HAP-1 (cell line): ENCODE data around the gene CFAP107.
A peak's percentile ranks its signal among the peaks of the same experiment; 100 is the strongest.

Source experiments
- DNase-seq, 2 experiments: peaks; one replicate each; pipeline ENCODE4 v3.0.0-alpha.2; 2016 to 2020; ENCODE audit warnings: low spot score in 2 of 2
- H3K27me3 ChIP-seq: fragments of 250-450 bp; sonication (Bioruptor Pico); 2 replicates; pipeline ENCODE4 v1.5.1; 2020; ENCODE audit warnings: low read depth, mild to moderate bottlenecking, moderate library complexity
- H3K36me3 ChIP-seq: fragments of 250-450 bp; sonication (Bioruptor Pico); replicated peaks from 2 replicates; pipeline ENCODE4 v1.5.1; 2020; ENCODE audit warnings: mild to moderate bottlenecking
- H3K4me1 ChIP-seq: fragments of 250-450 bp; sonication (Bioruptor Pico); 2 replicates; pipeline ENCODE4 v1.5.1; 2020; ENCODE audit warnings: mild to moderate bottlenecking
- H3K4me3 ChIP-seq: fragments of 250-450 bp; sonication (Bioruptor Pico); 2 replicates; pipeline ENCODE4 v1.5.1; 2020; ENCODE audit warnings: mild to moderate bottlenecking, moderate library complexity
- H3K9me3 ChIP-seq: fragments of 250-450 bp; sonication (Bioruptor Pico); 2 replicates; pipeline ENCODE4 v1.5.1; 2020; ENCODE audit warnings: mild to moderate bottlenecking, moderate library complexity
- in situ Hi-C: fragments of 300-500 bp; cut with MboI; formaldehyde crosslinking; loops from 3 replicates; pipeline ENCODE4 v1.14.3; 2020; ENCODE audit warnings: low sequenced_read_pairs, inconsistent platforms, mixed read lengths

The CFAP107 gene

DNA sequence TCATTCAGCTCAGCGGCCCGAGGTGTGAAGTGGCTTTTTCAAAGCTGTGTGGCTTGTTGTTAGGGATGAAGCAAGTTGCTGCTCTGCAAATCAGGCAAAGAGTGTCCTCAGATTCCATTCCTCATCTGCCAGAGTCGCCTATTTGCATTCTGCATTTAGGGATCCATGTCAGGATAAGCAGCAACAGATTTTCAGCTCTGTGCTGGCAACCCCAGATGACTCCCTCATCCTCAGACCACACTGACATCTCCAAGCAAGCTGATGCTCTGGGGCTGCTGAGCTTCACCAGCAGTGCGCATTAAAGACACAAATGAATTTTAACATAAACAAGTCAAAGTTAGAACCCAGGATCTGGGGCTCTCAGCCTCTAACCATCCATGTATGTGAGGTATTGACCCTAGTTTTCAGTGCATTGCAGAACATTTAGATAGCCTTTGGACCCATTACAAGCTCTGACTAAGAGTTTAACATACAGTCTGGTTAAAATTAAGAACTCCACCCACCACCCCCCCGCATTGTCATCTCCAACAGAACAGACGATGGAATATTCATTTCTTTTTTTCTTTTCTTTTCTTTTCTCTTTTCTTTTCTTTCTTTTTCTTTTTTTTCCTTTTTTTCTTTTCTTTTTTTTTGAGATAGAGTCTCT is 10.9 kb downstream of the CFAP107 start:
- Histone ChIP-seq H3K4me3 (no peak overlapping the region), H3K27me3 (peaks cover 6% of the 10 kb centered on the region), H3K4me1 (no peaks in the 10 kb centered on the region), H3K9me3 (no peaks in the 10 kb centered on the region), H3K36me3 (no peaks in the 10 kb centered on the region)
- no peak for DNase-seq
- in situ Hi-C loops: no loop called here

DNA sequence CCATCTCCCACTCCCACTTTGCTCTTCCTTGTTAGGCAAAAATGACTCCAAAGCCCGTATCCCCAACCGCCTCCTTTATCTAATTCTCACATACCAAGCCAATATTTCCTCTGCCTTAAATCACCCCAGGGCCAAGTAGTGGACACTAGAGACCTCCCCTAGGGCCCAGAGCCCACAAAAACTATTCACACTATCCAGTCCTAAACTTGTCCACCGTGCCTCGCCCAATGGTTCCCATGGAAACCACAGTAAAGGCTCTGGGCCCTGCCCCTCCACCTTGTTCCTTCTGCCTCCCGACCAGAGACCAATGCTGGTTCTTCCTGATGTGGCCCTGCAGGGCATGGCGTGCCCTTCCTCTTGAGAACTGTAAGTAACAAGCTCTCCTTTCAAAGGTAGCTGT is 11.8 kb downstream of the CFAP107 start:
- no peak overlapping the region for H3K4me3 ChIP-seq
- in situ Hi-C loops: no loop called here
- no peak for DNase-seq
- H3K27me3 ChIP-seq: peaks cover 6% of the 10 kb centered on the region
- no peaks in the 10 kb centered on the region for H3K4me1 ChIP-seq
- no peaks in the 10 kb centered on the region for H3K9me3 ChIP-seq
- no peaks in the 10 kb centered on the region for H3K36me3 ChIP-seq

DNA sequence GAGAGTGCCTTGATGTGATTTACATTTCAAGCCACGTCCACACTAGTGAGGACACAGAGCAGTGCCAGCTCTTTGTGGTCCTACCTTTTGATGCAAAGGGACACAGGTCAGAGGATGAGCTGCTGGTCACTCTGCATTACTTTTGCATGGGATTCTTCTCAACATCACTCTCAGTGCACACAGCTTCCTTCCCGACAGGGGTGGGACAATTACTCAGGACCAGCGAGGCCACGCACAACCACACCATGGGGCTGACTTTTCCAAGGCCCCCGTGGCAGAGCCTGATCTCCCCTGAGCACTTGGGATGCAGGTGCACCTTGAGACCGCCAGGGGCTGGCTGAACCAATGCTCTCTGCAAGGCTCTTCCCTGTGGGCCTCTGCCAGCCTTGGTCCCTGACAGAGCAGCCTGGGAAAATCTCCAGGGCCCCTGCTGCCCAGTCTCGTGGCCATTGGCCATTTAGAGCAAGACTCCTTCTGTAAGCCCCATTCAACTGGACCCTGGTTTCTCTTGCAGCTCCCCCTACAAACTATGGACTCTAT is 14.3 kb downstream of the CFAP107 start:
- no peaks in the 10 kb centered on the region; the same call in none of the 2 replicates for H3K27me3 ChIP-seq
- peak in 1 of 2 experiments; percentile 36 for DNase-seq
- in situ Hi-C loops: no loop called here
- H3K4me3 ChIP-seq: no peak overlapping the region
- no peaks in the 10 kb centered on the region for H3K9me3 ChIP-seq
- H3K4me1 ChIP-seq: no peaks in the 10 kb centered on the region
- H3K36me3 ChIP-seq: no peaks in the 10 kb centered on the region

DNA sequence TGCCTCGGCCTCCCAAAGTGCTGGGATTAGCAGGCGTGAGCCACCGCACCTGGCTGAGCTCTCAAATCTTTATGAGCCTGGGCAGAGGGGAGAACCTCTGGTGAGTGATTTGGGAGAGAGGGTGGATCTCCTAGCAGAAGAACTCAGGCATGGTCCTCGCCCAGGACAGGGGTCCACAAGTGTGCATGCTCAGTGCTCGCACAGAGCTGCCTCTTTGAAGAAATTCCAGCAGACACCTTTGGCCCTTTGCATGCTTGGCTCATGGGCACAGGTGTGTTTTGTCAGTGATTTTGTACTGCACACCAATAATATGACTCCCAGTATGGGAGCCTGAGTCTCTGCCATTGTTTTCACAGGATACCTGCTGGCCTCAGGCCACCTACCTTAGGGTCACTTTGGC is 15.8 kb downstream of the CFAP107 start:
- H3K9me3 ChIP-seq: no peaks in the 10 kb centered on the region
- no peak for DNase-seq
- H3K27me3 ChIP-seq: no peaks in the 10 kb centered on the region; the same call in none of the 2 replicates
- H3K36me3 ChIP-seq: no peaks in the 10 kb centered on the region
- H3K4me3 ChIP-seq: no peak overlapping the region
- H3K4me1 ChIP-seq: no peaks in the 10 kb centered on the region
- in situ Hi-C loops: no loop called here

DNA sequence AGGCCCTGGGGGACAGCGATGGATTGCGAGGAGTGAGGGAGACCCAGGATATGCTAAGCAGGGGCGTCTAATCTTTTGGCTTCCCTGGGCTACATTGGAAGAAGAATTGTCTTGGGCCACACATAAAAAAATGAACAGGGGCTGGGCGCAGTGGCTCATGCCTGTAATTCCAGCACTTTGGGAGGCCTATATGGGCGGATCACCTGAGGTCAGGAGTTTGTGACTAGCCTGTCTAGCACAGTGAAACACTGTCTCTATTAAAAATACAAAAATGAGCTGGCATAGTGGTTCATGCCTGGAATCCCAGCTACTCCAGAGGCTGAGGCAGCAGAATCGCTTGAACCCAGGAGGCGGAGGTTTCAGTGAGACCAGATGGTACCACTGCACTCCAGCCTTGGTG is 16.8 kb downstream of the CFAP107 start:
- Histone ChIP-seq H3K36me3 (no peaks in the 10 kb centered on the region), H3K4me1 (no peaks in the 10 kb centered on the region), H3K9me3 (no peaks in the 10 kb centered on the region), H3K27me3 (peaks cover 3% of the 10 kb centered on the region; the same call in 1 of the 2 replicates), H3K4me3 (no peak overlapping the region)
- no peak for DNase-seq
- in situ Hi-C loops: no loop called here

DNA sequence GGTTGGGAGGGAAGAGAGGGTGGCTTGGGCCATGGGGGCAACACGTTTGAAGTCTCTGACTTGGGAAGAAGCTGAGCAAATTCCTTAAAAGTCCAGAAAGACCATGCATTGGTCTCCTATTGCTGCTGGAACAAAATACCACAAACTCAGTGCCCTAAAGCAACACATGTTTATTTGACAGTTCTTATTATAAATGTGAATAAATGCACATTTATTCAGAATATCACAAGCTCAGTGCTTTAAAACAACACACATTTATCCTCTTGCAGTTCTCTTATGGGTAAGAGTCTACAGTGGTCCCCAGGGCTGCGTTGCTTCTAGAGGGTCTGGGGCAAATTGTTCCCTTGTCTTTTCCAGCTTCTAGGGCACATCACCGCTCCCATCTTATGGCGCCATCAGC is 17.5 kb downstream of the CFAP107 start:
- Histone ChIP-seq H3K4me3 (no peak overlapping the region), H3K36me3 (no peaks in the 10 kb centered on the region), H3K9me3 (no peaks in the 10 kb centered on the region), H3K27me3 (peaks cover 3% of the 10 kb centered on the region; the same call in 1 of the 2 replicates), H3K4me1 (no peaks in the 10 kb centered on the region)
- in situ Hi-C loops: no loop called here
- DNase-seq: no peak

DNA sequence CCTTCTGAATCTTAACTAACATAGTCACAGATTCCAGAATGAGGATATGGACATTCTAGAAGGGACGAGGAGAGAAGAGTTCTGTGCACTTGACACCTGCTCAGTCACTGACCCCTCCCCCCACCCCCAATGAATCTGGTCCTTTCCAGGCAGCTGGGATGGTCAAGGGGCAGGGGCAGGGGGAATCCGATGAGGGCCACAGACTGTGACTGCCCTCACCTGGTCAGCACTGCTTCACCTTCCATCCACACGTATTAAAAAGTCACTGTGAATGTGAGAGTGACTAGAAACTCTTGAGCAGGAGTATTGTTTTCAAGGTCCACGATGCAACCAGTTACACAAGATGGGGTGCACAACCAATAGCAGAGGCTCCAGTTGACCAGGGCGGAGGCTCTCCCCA is 18.0 kb downstream of the CFAP107 start:
- no peaks in the 10 kb centered on the region for H3K36me3 ChIP-seq
- no peak for DNase-seq
- H3K4me3 ChIP-seq: no peak overlapping the region
- no peaks in the 10 kb centered on the region for H3K9me3 ChIP-seq
- in situ Hi-C loops: no loop called here
- H3K4me1 ChIP-seq: no peaks in the 10 kb centered on the region
- H3K27me3 ChIP-seq: peaks cover 3% of the 10 kb centered on the region; the same call in 1 of the 2 replicates

DNA sequence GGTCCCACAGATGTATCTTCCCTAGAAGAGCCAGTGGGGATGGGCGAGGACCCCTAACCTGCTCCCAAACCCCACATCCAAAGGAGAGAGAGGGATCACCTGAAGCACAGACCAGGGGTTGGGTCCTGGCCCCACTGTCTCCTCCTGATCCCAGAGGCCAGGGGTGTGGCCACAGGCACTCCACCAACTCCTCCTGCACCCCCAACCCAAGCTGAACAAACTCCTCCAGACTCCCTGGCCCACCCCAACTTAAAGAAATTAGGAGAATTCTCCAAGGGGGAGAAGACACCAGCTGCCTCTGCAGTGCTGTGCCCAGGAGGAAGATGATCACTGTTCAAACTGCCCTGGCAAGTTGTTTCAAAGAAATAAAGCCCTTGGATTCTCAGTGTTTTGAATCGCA is 23.0 kb downstream of the CFAP107 start:
- Histone ChIP-seq H3K4me3 (no peak overlapping the region), H3K27me3 (0 out of 2 replicates have a peak, but pooled peaks cover 3% of the 10 kb centered on the region), H3K9me3 (no peaks in the 10 kb centered on the region), H3K36me3 (no peaks in the 10 kb centered on the region), H3K4me1 (no peaks in the 10 kb centered on the region)
- DNase-seq: no peak
- in situ Hi-C loops: no loop called here

DNA sequence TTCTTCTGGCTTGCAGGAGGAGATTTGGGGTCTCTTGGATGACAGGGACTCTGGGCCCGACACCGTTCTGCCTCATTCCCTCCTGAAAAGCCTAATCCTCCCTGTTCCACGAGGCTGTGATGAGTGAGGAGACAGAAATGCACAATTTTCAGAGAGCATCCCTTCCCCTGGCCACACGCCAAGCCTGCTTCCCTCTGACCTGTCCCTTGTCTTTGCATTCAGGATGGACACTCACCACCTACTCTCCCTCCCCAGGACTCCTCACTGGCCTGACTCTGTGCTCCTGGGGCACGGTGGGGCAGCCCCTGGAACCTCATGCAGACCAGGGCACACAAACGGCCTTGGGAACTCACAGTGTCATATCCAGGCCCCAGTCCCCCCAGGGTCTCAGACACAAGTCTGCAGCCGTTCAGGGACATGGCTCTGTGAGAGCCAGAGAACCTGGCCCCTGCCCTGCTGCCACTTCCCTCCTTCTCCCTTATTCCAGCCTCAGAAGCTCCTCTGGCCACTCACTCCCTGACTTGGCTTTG is 24.0 kb downstream of the CFAP107 start:
- no peak for DNase-seq
- Histone ChIP-seq H3K4me1 (no peaks in the 10 kb centered on the region), H3K36me3 (no peaks in the 10 kb centered on the region), H3K27me3 (0 out of 2 replicates have a peak, but pooled peaks cover 3% of the 10 kb centered on the region), H3K9me3 (no peaks in the 10 kb centered on the region), H3K4me3 (no peak overlapping the region)
- in situ Hi-C loops: loop anchor here (10.0 kb wide), 1 partner anchor 455 kb away; no protein-coding TSS in a partner anchor

DNA sequence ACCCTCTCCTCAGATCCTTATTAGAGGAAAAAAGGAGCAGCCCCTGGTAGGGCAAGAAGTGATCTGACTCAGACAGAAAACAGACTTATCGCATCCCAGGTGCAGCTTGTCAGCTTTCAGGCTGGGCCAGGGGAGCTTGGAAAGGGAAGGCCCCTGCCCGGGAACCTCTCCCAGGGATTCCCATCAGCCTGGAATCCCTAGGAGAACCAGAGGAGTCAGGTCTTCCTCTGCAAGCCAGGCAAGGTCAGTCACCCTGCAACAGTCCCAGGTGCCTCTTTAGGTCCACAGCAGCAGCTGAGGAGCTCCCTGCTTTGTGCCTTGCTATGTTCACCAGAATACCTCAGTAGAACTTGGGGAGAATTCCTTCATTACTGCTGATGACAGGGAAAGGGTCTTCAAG is 24.6 kb downstream of the CFAP107 start:
- 0 out of 2 replicates have a peak, but pooled peaks cover 3% of the 10 kb centered on the region for H3K27me3 ChIP-seq
- in situ Hi-C loops: loop anchor here (10.0 kb wide), 1 partner anchor 456 kb away; no protein-coding TSS in a partner anchor
- H3K4me1 ChIP-seq: no peaks in the 10 kb centered on the region
- DNase-seq: no peak
- H3K9me3 ChIP-seq: no peaks in the 10 kb centered on the region
- H3K36me3 ChIP-seq: no peaks in the 10 kb centered on the region
- H3K4me3 ChIP-seq: no peak overlapping the region

DNA sequence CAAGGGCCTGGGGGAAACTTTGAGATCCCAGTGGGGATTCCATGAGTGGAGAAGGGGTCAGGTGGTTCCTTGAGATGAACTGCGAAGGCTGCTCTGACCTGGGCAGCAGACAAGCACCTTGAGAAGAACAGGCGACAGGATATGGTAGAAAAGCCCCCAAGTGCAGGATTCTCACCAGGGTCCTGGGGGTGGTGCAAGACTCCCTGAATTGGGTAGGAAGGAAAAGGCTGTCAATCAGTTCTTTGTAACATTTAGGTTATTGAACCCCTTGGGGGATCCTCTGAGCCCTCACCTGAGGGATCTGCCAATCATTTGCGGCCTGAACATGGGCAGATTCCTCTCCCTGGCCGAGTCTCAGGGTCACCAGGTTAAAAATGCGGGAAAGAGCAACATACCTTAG is 25.2 kb downstream of the CFAP107 start:
- in situ Hi-C loops: loop anchor here (10.0 kb wide), 1 partner anchor 456 kb away; no protein-coding TSS in a partner anchor
- DNase-seq: no peak
- Histone ChIP-seq H3K4me3 (no peak overlapping the region), H3K27me3 (0 out of 2 replicates have a peak, but pooled peaks cover 3% of the 10 kb centered on the region), H3K36me3 (no peaks in the 10 kb centered on the region), H3K4me1 (no peaks in the 10 kb centered on the region), H3K9me3 (no peaks in the 10 kb centered on the region)

DNA sequence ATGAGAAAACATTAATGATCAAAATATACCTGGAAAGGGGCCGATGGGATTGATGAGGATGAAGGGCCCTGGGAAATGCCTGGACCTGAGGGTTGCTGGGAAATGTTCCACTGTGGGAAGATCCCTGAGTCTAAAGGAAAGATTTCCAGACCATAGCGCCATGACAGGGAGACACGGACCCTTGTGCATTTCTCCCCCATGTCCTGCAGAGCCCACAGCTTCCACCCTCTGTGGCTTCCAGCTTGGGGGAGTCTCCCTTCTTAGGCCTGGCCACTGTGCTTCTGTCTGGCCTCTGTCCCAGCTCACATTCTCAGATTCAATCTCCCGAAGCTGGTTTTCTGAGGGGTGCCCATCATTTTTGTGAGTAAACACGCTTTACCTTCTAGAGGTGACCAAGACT is 26.5 kb downstream of the CFAP107 start:
- H3K27me3 ChIP-seq: 0 out of 2 replicates have a peak, but pooled peaks cover under 1% of the 10 kb centered on the region
- H3K9me3 ChIP-seq: no peaks in the 10 kb centered on the region
- in situ Hi-C loops: loop anchor here (10.0 kb wide), 1 partner anchor 458 kb away; no protein-coding TSS in a partner anchor
- no peaks in the 10 kb centered on the region for H3K4me1 ChIP-seq
- no peak for DNase-seq
- no peak overlapping the region for H3K4me3 ChIP-seq
- no peaks in the 10 kb centered on the region for H3K36me3 ChIP-seq

DNA sequence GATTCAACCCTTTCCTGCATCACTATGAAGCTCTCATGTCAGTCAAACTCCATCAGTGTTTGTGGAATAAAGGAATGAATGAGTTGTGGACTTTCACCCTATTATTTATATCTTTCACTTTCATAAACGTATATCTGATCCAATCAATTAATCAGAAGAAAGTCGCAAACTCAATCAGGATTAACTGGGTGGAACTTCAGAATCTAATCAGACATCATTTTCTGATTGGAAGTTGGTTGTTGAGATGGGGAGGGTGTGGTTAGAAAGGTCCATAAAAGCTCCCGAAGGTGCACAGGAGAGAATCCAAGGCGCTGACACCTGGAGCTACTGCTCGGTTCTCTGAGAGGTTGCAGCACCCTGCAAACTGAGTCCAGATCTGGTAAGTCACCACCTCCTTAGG is 27.4 kb downstream of the CFAP107 start, which contains the start of gene PRAMEF12:
PRAMEF12 (plus strand) TSS at position 301 of the 400 bp plus-strand sequence. CDS start 1,130 bp downstream, outside the sequence.
- no peak within 1 kb of the TSS for H3K4me3 ChIP-seq
- H3K9me3 ChIP-seq: no peaks in the 10 kb centered on the region
- no peak for DNase-seq
- no peaks in the 10 kb centered on the region for H3K36me3 ChIP-seq
- H3K27me3 ChIP-seq: no peaks in the 10 kb centered on the region; the same call in 1 of the 2 replicates
- in situ Hi-C loops: loop anchor here (10.0 kb wide), 1 partner anchor 459 kb away; no protein-coding TSS in a partner anchor
- H3K4me1 ChIP-seq: no peaks in the 10 kb centered on the region

DNA sequence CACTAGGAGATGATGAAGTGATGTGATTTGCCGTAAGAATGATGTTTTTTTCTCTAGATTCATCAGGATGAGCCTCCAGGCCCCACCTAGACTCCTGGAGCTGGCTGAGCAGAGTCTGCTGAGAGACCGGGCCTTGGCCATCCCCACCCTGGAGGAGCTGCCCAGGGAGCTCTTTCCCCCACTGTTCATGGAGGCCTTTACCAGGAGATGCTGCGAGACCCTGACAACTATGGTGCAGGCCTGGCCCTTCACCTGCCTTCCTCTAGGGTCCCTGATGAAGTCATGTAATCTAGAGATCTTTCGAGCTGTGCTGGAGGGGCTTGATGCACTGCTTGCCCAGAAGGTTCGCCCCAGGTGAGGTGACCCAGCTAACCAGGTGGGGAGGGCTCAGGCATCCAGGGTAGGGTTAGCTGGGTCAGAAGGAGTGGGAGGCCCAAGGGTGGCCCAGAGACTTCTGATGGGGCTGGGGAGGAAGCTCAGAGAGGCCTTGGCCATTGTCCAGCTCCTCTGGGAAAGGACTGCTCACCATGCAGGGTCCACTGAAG is 28.9 kb downstream of the CFAP107 start:
- no peak overlapping the region for H3K4me3 ChIP-seq
- H3K9me3 ChIP-seq: no peaks in the 10 kb centered on the region
- no peaks in the 10 kb centered on the region for H3K4me1 ChIP-seq
- H3K27me3 ChIP-seq: no peaks in the 10 kb centered on the region; the same call in 1 of the 2 replicates
- DNase-seq: no peak
- in situ Hi-C loops: loop anchor here (10.0 to 25.0 kb wide), 2 partner anchors 460 to 663 kb away; no protein-coding TSS in a partner anchor
- H3K36me3 ChIP-seq: no peaks in the 10 kb centered on the region
